ENCODE data around the gene NPIPA5.
"Not testable (repeated sequence)": the region's sequence is repeated elsewhere in the genome, so short reads cannot be mapped to it uniquely, and the experiment has no call there.

Gene NPIPA5

DNA sequence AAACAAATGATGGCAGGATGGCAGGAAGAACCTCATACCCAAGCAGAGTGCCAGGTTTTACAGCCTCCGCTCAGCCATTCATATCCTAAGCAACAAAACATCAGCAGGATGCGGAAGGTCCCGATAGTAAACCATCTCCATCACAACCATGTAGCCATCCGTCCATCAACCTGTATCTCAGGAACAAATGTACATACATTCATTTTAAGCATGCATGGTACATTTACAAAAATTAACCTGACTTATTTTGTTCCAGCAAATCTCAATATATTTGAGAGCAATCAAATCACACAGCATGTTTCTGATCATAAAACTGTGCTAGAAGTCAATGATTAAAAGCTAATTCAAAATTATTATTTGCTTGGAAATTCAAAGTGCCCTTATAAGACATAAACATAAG, at the start of gene NPIPA5:
TSS of gene NPIPA5 (minus strand) at position 101 of the 400 bp plus-strand sequence. CDS start at position 101, 0 bp downstream.
- not testable (repeated sequence) for DNase-seq

DNA sequence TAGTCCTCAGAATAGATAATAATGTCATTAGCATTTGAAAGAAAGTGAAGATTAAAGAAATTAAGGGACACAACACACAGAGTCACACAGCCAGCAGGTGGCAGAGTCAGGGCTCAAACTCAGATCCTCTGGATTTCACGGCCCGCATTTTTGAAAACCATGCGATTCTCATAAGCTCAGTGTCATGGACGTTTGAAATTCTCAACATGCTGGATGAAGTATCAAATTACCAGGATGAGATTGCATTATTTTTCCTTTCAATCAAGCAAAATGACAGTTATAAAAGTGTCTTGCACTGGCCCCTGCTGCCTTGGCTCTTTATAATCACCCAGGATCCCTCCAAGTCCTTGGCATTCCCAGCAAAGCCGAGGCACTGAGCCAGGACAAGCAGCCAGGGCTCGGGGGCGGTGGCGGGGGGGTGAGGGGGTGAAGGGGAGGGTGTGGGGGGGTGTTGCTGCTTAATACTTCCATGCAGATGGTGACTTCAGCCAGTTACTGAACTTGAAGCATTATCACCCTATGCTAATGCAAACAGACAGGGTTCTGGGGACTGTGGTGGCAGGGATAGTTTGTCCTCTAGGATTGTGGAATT, 49.6 kb upstream of the NPIPA5 start:
- DNase-seq, result no peak

DNA sequence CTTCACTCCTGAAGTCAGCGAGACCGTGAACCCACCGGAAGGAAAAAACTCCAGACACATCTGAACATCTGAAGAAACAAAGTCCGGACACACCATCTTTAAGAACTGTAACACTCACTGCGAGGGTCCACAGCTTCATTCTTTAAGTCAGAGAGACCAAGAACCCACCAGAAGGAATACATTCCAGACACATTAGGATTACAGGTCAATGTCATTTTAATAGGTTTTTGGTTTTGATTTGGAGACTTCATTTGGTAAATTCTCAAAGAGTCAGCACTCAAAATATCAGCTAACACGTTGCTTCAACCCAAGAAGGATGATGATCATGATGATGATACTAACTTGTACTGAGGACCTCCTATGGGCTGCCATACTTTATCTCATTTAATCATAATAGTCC, 48.7 kb upstream of the NPIPA5 start:
- DNase-seq, result no peak

DNA sequence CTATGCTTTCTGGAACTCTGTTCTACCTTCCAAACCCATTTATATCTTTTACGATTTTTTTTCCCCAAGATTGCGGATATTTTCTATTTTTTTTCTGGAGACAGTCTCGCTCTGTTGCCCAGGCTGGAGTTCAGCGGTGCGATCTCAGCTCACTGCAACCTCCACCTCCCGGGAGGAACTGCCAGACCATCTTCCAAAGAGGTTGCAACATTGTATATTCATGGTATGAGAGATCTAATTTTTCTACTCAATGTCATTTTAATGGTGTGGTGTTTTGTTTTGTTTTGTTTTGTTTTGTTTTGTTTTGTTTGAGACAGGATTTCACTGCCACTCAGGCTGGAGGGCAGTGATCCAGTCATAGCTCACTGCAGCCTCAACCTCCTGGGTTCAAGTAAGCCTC, 47.8 kb upstream of the NPIPA5 start:
- no peak for DNase-seq

DNA sequence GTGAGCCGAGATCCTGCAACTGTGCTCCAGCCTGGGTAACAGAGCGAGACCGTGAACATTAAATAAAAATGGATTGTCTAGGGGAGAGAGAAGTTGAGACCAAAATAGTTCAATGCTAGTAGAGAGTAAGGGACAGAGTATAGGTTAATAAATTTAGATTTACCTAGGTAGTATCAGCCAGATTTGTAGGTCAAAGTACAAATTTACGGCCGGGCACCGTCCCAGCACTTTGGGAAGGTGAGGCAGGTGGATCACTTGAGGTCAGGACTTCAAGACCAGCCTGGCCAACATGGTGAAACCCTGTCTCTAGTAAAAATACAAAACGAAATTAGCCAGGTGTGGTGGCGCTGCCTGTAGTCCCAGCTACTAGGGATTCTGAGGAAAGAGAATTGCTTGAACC, 44.1 kb upstream of the NPIPA5 start:
- no peak for DNase-seq

DNA sequence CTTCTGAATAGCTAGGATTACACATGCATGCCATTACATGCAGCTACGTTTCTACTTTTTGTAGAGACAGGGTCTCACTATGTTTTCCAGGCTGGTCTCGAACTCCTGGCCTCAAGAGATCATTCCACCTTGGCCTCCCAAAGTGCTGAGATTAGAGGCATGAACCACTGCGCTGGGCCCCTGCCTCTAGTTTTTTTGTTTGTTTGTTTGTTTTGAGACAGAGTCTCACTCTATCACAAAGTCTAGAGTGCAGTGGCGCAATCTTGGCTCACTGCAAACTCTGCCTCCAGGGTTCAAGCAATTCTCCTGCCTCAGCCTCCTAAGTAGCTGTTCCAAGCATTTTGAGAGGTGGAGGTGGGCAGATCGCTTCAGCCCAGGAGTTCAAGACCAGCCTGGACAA, 43.6 kb upstream of the NPIPA5 start:
- not testable (repeated sequence) for DNase-seq

DNA sequence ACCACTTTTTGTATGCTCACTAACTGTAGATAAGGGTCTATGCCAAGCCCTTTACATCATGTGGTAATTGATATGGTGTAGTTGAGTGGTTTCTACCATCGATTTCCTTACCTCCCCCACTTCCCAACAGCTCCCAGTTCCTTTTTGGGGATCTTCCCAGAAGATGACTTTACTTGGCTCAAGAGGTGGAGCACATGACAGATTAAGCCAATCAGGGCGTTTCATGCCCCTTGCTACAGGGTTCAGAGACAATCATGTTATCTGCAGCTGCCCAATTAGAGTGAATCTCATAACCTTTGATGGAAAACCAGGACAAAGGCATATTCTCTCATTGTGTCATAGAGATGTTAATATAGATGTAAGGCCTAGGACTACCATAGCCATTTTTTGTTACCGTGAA, 40.1 kb upstream of the NPIPA5 start:
- DNase-seq, result no peak

DNA sequence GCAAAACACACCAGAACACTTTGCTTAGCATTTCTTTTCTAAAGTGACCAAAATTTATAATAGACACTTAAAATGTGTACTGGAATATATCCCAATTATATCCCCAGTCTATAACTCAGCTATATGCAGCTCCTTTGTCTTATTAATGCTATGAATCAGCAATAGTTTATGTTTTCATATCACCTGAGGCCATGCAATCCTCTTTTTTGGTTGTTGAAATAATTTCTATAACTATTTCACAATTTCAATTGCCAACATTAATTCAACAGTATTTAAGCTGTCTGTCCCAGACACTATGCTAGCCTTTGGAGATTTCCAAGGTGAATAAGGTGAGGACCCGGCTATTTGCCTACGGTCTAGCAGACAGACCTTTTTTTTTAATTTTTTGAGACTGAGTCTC, 39.1 kb upstream of the NPIPA5 start:
- no peak for DNase-seq

DNA sequence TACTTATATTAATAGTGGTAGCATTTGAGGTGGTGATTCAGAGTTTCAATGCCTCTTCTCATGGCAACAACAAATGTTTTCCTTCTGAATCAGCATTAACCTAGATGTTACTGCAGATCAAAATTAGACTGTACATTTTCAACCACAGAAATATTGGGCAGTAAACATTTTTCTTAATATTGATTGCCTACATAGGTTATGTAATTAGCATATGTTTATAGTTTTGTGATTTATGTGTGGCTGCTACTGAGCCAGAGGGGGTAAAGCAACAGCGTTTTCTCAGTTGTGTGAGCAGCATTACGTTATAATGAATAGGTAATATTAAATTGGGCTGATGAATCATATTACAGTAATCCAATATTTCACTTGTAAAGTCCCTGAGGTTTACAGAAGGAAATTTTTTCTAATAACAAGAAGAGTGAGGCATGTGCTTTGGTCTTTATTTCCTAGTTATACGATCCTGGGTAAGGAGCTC, 37.5 kb upstream of the NPIPA5 start:
- no peak for DNase-seq

DNA sequence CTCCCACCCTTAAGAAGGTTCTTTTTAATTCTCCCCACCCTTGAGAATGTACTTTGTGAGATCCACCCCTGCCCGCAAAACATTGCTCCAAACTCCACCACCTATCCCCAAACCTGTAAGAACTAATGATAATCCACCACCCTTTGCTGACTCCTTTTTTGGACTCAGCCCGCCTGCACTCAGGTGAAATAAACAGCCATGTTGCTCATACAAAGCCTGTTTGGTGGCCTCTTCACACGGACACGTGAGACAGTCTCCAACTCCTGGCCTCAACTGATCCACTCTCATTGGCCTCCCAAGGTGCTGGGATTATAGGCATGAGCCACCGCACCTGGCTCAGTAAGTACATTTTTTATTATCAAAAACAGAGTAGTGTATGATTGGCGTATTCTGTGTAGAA, 31.4 kb upstream of the NPIPA5 start:
- not testable (repeated sequence) for DNase-seq

DNA sequence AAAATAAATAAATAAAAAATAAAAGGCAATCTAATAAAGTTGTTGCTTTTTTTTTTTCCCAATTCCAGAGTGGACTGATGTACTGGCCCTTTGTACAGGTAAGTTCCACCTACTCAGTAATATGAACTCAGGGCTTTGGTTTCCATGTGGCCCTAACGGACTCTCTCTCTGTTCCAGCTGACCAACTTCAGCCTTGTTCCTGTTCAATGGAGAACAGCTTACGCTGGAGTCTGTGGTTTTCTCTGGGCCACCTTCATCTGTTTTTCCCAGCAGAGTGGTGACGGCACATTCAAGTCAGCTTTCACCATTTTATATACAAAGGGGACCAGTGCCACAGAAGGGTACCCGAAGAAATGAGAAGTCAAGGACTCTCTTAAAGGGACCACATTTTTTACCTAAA, 29.7 kb upstream of the NPIPA5 start:
- not testable (repeated sequence) for DNase-seq

DNA sequence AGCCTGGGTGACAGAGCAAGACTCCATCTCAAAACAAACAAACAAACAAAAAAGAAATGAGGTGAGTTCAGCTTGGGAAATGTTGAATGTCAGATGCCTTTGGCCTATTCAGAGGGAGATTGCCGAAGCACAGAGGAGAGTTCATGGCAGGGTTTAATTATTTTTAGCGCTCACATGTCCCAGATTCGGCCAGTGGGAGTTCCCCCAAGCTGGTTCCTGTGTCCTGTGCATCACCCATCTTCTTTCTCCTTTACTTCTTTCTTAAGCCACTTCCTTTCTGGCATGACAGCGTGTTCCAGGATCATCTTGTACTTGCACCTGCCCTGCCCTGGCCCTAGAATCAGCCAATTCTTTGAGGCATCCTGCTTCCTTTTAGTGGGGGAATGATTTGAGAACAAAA, 26.7 kb upstream of the NPIPA5 start:
- DNase-seq, result no peak

DNA sequence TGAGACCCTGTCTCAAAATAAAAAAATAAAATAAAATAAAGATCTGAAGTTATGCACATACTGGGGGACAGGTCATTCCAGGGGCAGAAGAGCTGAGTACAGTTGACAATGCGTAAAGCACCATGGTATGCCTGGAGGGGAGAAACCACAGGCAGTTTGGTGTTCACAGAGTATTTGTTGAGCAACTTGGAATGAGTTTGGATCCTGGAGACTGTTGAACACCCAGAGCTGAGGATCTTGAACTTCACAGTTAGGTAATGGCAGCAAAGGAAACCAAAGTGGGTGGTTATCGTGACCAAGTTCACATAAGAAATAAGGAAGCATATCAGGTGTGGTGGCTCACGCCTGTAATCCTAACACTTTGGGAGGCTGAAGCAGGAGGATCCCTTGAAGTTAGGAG, 26.0 kb upstream of the NPIPA5 start:
- not testable (repeated sequence) for DNase-seq

DNA sequence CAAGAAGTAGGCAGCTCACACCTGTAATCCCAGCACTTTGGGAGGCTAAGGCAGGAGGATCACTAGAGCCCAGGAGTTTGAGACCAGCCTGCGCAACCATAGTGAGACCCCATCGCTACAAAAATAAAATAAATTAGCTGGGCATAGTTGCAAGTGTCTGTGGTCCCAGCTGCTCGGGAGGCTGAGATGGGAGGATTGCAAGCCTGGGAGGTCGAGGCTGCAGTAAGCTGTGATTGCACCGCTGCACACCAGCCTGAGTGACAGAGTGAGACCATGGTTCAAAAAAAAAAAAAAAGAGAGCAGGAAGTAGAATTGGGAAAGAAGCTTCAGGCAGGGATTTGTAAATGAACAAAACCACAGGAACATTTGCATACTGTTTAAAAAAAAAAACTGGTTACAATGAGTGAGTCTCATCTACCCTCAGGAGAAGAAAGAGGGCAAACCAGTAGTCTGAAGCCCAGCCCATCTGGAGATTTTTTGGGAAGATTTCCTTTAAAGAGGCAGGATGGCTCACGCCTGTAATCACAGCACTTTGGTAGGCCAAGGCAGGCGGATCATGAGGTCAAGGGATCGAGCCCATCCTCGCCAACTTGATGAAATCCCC, 25.4 kb upstream of the NPIPA5 start:
- DNase-seq, result no peak

DNA sequence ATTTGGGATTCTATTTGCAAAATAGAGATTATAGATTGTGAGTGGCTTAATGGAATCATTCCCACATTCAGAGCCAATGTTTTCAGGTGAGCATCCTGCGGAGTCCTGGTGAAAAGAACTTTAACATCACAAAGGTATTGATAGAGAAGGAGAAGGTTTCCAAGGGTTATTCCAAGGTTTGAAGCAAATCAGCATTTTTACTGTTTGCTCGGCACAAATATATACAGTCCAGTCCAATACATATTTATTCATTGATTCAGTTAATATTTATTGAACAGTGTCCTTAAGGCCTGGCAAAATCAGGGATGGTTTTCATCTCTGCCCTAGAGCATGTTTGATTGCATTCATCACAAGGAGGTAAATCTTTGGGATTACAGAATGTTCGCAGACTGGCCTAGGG, 23.9 kb upstream of the NPIPA5 start:
- DNase-seq, result no peak

DNA sequence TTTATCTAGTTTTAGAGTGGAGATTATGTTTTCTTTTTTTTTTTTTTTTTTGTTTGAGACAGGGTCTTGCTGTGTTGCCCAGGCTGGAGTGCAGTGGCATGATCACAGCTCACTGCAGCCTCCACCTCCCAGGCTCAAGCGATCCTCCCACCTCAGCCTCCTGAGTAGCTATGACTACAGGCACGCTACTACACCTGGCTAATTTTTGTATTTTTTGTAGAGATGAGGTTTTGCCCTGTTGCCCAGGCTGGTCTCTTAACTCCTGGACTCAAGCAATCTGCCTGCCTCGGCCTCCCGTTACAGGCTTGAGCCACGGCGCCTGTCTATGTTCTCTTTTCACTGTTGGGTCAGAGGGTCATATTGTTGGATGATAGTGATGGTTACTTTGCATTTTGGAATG, 22.2 kb upstream of the NPIPA5 start:
- not testable (repeated sequence) for DNase-seq

DNA sequence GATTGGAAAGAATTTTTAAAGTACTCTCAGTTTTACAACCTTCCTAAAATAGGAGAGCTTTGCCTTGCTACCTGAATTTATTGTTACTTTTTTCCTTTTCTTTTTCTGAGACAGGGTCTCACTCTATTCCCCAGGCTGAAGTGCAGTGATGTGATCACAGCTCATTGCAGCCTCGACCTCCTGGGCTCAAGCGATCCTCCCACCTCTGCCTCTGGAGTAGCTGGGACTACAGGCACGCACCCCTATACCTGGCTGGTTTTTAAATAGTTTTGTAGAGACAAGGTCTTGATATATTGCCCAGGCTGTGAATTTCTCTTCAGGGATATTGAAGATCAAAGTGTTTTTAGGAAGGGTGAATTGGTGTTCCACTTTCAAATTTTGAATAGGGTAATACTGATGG, 21.2 kb upstream of the NPIPA5 start:
- DNase-seq, result no peak

DNA sequence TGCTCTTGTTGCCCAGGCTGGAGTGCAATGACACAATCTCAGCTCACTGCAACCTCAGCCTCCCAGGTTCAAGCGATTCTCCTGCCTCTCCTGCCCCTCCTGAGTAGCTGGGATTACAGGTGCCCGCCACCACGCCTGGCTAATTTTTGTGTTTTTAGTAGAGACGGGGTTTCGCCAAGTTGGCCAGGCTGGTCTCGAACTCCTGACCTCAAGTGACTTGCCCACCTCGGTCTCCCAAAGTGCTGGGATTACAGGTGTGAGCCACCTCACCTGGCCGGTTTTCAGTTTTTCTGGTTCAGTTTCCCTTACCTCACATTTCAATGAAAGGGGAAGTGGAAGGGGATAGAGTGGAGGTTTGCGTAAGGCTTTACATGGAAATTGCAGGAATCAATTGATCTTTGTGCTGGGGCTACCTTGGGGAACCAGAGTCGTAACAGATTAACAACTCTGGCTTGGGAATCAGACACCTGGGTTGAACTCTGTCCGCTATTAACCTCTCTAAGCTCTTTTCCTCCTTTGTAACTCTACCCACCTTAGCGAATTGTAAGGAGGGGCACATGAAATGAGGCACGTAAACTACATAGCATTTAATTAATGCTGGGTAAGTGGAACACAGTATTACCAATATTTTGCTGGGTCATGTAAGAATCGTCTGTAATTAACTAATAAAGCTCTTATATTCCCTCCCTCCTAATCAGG, 20.7 kb upstream of the NPIPA5 start:
- no peak for DNase-seq

DNA sequence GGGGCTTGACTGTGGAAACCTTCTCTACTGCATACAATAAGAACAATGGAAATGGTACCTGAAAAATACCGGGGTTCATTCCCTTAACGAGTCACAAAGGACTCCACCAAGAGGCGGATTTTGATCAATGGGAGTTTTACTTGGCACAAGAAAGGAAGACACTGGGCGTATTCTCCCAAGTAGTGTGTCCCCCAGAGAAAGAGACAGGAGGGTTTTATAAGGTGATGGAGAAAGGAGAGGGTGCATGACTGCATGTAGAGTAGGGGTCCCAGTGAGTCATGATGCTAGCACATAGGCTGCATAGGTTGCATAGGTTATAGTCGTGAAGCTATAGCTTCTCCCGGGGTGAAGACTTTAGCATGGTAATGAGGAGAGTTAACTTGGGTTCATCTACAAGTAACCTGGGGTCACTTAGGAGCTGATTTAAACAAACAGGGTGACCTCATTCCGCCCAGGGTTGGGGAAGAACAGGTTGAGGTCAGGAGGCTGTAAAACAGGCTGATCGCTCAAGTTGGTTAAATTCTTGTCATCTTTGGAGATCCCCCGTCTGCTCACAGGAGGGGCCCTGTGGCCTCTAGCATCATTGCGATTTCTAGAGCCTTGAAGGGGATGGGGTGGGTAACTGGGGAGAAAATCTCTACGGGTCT, 19.0 kb upstream of the NPIPA5 start:
- no peak for DNase-seq

DNA sequence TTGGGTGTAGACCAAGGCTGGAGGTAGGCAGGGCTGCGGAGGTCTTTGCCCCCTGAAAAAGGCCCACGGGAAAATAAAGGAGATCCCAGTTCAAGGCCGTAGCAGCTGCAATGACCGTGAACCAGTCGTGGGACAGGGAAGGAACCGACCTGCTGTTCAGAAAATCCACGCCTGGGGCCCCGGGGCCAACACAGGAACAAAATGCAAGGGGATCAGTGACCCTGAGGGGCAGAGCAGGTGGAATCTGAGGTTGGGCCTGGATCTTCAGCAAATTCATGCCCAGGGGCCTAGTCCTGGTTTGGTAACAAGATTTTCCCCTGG, 18.4 kb upstream of the NPIPA5 start:
- not testable (repeated sequence) for DNase-seq

DNA sequence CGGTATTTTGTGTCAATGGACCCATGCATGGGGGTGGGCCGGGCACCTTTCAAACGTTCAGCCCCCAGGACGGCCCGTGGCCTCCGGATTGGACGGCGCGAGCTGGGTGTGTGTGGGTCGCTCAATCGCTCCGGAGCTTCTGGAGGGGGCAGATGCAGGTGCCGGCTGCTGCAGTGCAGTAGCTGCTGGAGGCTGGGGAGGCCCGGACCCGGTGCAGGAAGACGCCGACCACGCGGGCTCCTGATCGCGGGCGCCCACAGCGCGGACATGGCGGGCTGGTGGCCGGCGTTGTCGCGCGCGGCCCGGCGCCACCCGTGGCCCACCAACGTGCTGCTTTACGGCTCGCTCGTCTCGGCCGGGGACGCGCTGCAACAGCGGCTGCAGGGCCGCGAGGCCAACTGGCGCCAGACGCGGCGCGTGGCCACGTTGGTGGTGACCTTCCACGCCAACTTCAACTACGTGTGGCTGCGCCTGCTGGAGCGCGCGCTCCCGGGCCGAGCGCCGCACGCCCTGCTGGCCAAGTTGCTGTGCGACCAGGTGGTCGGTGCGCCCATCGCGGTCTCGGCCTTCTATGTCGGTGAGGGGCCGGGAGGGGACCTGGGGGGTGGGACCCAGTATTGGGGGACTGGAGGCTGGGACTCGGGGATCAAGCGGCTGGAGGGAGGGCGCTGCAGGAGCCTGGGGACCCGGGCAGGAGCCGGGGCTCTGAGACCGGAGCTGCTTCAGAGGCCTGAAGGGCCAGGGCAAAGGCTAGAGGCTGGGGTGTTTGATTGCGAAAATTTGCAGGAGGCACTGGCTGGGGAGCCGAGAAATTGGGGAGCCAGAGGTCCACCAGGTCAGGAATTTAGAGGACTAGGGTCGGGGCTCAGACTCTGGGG, 17.8 kb upstream of the NPIPA5 start, which contains the start of gene MPV17L:
TSS of gene MPV17L (plus strand) at position 124 of the 878 bp plus-strand sequence. CDS start at position 268, 144 bp downstream.
- DNase-seq, result not testable (repeated sequence)

DNA sequence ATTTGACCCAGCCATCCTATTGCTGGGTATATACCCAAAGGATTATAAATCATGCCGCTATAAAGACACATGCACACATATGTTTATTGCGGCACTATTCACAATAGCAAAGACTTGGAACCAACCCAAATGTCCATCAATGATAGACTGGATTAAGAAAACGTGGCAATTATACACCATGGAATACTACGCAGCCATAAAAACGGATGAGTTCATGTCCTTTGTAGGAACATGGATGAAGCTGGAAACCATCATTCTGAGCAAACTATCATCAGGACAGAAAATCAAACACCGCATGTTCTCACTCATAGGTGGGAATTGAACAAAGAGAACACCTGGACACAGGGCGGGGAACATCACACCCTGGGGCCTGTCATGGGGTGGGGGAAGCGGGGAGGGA, 14.9 kb upstream of the NPIPA5 start:
- not testable (repeated sequence) for DNase-seq

DNA sequence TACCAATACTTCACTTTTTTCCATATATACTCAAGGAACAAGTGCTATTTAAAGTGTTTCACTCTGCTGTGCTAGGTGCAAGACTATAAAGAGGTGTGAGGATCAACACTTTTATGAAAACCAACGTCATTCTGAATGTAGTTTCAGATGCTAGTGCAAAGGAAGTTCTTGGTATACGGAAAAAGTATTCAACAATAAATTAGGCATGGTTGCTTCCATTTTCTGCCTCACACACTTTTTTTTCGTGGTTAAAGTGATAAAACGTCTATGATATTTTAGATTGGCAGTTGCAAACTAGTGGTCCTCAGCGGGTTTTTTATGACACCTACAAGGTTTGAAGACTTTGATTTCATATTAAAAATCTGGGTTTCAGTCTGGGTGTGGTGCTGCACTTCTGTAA, 11.8 kb upstream of the NPIPA5 start:
- DNase-seq, result not testable (repeated sequence)
